GM19372 (cell line): ENCODE measurements around the gene PLPP3.
A peak's percentile ranks its signal among the peaks of the same experiment; 100 is the strongest.

Experiments used
- ATAC-seq: cut with Tn5 transposase; IDR thresholded peaks from one replicate; pipeline ENCODE4 v1.9.1; 2021; ENCODE audit warnings: mild to moderate bottlenecking, low read depth, moderate library complexity; ENCODE audit not compliant: unreplicated experiment

Gene PLPP3

DNA sequence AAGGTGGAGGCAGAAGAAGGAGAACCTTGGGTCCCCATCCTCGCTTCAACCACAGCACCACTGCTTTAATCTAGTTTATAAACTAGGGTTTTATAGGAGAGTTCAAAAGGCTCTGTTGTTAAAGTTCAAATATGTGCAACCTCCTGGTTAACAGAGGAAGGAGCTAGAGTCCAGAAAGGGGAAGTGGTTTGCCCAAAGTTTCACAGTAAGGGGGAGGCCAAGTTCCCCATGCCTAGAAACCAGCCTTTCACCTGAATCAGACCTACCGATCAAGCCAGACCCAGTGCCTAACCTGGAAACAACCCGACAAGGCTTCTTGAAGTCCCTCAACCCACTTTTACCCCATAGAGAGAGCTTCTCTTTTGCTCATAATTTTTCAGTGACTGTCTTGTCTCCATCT lies 106.5 kb downstream of the PLPP3 start:
- peak; percentile 60 for ATAC-seq

DNA sequence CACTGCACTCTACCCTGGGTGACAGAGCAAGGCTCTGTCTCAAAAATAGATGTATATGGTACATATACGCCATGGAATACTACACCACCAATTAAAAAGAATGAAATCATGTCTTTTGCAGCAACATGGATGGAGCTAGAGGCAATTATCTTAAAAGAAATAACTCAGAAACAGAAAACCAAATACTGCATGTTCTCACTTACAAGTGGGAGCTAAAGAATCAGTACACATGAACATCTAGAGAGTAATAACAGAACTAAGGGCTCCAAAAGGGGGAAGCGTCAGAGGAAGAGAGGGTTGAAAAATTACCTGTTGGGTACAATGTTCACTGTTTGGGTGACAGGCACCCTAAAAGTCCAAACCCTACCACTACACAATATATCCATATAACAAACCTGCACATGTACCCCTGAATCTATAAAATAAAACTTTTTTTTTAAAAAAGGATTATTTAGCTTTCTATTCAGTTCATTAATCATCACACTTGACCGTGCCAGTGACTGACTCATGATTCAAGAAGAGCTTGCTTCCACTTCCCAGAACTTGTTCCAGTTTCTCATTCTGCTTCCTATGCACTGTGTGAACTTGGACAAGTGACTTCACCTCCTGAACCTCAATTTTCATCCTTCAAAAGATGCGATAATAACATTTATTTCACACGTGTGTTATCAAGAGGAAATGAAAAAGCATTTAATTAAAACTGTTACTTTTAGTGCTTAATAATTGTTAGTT lies 109.6 kb downstream of the PLPP3 start:
- ATAC-seq, result no peak

DNA sequence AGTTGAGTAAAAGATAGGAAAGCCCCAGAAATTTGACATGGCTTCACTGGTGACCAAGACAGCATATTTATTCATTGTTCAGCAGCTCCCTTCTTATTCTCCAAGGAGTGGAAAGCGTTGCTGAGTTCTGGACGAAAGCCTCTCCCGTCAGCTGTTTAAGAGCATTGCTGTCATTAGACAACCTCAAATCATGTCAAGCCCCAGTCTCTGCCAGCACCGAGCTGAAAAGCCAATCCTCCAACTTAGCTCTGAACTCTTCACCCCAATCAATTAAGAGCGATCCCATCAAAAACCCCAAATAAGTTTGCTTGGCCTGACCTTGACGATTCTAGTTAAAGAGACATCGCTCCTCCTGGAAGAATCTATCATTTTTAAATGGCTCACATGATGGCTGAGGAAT lies 110.8 kb downstream of the PLPP3 start:
- no peak for ATAC-seq

DNA sequence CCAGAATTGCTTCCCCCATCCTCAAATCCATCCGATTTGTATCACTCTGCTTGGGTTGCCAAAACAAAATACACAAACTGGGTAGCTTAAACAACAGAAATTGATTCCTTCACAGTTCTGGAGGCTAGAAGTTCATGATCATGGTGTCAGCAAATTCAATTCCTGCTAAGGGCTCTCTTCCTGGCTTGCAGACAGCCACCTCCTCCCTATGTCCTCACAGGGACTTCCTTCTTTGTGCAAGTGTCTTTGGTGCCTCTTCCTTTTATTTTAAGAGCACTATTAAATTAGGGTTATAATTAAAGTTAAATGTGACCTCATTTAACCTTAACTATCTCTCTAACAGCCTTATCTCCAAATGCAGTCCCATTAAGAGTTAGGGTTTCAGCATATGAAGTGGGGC lies 112.8 kb downstream of the PLPP3 start:
- ATAC-seq, result no peak

DNA sequence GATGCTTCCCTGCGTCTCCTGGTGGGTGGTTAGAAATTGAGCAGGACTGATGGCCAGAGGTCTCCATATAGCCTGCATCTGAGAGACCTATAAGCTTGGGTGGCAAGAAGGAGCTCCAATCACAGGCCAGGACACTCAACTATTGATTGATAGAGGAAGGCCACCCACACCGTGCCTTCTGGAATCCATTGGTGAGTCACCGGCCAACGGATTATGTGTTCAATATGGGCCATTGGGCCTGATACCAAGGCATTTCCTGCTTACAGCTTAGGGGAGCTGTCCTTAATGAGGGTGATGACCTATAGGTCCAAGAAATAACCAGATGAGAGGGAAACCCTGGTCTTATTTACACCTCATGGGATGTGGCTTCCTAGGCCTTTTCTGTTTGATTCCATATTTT lies 115.1 kb downstream of the PLPP3 start:
- no peak for ATAC-seq

DNA sequence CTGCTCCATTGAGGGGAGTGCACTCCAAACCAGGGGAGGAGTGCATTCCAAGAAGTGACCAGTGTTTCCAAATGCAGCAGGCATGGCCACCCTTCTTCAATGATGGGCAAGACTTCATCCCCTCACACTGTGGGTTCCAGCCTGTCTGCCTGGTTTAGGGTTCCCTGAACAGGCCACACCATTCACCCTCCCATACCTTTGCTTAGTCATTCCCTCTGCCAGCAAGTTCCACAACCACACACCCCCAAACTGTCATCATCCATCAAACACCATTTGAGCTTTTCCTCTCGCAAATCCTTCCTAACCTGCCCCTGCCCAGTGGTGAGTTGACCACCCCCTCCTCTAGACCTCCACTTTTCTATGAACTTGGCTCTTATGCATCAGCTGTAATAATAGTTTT lies 116.0 kb downstream of the PLPP3 start:
- no peak for ATAC-seq

DNA sequence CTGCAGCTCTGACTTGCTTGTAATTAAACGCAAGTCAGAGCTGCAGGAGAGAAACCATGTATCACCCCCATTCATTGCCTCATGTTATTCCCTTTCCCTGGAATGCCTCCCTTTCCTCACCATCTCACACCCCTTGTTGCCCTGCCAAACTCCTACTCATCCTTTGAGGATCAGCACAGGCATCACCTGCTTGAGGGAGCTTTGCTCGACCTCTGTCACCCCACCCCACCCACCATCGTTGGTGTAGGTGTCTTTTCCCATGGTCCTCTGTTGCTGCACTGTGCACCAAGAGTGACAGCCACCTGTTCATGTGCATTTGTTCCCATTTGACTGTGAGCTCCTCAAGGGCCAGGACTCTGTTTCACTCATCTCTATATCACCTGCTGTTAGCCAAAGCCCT lies 117.2 kb downstream of the PLPP3 start:
- ATAC-seq, result no peak

DNA sequence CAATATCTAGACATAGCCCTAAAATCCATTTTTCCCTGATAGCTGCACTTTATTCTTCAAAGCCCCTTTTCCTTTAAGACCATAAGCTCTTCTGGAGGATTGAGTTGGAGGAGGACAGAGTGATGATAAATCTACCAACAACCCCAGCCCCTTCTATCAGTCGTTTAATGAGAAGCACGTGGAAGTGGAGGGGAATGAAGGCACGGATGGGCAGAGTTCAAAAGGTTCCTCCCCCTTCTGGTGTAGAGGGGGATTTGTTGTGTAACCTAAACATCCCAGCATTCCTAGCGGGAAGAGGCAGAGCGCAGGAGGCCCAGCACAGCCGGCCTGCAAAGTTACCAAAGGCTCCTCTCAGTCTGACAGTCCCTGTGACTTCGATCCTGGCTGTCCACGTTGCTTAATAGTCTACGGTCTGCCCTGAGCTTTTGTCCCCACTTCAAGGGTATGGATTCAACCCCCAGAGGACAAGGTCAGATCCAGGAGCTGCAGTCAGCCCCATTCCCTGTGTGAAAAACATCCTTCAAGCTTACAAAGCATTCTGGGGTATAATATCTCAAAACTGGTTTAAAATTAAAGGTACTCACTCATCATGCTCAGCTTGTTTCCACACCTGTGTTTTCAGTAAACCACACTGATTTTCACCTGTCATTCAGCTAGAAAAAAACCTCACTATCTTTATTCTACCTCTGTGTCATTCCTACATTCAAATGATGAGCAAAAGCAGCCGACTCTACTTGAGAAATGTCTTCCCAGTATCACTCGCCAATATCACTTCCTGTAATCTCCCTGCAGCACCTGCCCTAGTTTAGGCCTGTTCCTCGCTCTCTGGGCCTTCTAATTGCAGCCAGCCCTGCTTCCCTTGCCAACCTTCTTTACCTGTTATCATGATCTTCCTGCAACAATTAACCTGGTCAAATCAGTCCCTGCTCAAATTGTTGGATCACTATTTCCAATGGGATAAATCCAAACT lies 117.9 kb downstream of the PLPP3 start:
- no peak for ATAC-seq

DNA sequence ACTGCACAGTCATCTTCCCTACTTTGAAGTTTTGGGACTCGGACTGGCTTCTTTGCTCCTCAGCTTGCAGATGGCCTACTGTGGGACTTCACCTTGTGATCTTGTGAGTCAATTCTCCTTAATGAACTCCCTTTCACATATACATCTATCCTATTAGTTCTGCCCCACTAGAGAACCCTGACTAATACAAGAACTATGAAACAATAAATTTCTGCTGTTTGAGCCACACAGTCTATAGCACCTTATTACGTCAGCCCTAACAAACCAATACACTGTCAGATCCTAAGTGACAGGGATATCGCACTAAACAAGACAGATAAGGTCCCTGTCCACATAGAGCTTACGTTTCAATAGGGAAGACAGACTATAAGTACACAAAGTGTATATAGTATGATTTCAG lies 120.1 kb downstream of the PLPP3 start:
- no peak for ATAC-seq

DNA sequence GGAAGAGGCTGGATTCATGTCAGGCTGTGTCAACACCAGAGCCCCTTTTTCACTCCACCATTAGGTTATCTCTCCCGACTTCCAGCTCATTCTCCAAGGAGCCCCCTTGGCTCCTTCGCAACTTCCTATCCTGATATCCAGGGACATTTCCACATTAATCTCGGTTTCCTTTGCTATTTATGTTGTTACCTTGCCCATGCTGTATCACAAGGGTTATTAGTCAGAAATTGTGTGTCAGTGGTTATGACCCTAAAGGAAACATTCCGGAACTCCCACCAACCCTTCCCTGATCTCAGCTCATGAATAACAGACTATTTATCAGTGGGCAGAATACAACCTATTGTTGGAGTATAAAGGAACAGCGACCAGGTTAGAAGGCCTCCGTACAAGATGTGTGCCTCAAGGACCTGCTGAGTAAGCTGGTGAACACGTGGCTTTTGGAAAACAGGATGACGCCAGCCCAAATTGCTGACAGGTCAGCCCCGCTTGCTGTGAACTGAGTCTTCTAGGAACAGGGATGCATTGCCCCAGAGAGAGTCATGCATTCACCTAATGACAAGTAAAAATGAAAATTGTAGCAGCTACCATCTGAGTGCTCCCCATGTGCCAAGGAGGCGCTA lies 121.5 kb downstream of the PLPP3 start:
- no peak for ATAC-seq

DNA sequence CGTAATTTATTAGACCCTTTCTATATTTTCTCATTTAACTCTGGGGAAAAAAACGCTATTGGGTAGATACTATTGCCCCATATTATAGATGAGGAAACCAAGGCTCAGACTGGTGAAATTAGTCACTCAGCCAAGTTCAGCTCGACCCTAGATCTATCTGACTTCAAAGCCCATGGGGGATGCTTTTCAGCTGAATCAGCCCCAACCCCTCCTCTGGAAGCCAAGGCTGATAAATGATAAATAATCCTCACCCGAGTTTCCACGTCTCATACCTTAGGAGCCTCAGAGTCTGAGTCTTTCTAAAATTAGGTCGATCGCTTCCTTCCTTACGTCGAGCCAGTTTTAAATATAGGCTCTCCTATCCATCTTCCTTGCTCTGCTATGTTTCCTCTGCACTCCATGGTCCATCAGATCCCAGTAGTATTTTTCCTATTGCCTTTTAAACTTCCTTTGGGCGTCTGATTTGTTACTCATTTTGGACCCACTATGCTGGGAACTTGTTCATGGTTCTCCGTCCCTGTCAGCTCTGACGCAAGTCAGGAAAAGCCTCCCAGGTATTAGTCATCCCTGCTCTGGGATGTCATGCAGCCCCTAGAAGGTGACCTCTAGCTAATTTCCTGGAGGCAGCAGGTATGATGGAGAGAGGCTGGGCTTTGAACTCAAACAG lies 122.8 kb downstream of the PLPP3 start:
- no peak for ATAC-seq

DNA sequence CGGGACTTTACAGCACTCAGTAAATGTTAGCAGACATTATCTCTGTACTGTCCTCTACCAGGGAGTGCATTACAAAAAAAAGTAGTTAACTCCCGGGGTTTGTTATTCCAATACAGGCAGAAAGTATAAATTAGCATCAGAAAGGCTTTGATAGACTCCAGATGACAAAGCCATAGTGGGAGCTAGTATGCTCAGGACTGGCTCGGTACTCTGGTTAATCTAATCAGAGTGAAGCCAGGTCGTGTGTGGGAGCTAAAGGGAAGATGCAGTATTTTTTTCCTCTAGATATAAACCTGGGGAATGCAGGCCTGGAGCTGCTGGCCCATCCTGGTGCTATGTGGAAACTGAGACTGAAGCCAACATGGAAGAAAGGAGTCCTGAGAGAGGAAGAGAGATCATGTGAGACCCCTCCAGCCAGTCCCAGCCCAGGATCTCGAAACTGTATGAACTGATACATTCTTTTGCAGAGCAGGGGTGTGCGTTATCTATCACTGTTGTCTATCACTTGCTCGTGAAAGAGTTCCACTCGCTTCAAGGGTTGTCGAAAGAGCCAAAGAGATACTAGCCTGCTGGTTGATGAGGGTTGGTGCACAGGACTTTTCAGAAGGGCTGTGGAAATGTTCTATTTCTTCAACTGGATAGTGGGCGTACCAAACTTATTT lies 125.8 kb downstream of the PLPP3 start:
- ATAC-seq, result no peak

DNA sequence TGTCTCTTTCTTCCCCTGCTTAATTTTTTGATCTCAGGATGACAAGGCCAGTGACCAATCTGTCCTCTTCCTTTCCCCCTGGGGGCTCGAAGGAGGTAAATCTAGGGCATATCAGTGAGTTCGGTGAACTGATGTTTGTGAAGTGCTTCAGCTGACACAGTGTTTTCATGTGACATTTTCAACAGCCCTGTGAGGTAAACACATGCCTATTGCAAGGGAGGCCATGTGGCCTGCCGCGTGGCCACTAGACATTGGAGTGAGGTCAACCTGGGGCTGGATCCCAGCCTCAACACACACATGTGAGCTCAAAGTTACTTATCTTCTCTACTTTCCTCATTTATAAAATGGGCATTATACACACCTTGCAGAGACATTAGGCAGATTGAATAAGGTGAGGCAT lies 126.3 kb downstream of the PLPP3 start:
- ATAC-seq, result no peak

DNA sequence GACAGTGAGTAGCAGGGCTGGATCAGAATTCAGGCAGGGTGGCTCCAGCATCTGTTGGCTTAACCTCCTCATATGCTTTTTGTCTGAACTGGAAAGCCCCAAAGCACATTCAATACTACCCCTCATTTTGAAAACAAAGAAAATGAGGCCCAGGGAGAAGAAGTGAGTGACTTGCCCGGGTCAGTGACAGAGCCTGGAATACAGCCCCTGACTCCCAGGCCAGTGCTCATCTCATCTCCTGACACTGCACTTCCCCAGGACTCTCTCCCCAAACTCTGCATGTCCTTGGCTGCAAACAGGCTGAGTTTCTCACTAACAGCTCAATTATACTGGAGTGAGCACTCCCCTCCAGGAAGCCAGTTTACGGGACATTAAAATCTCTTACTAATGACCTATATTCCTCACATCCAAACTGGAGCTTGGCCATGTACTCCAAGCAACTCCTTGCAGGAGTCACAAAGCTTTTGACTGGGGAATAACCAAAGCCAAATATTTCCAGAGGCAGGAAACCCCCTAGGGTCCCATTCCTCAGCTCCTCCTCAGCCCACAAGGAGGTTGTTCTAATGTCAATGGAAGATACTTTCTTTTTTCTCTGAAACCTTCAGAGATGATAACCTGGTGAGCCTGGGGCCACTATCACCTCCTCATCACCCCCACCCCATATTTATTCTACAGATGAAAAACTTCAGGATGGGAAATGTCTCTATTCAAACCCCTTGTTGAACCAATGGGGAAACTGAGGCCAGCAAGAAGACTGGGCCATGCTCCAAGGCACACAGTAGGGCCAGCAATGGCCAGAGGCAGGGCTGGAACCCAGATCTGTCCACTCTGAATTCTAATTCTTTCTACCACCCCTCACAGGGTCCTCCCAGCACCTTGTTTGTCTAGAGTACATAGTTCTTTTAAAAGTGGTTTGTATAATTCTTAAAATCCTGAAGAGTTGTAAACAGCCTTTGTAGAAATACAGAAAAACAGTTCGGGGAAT lies 127.0 kb downstream of the PLPP3 start:
- ATAC-seq, result no peak

DNA sequence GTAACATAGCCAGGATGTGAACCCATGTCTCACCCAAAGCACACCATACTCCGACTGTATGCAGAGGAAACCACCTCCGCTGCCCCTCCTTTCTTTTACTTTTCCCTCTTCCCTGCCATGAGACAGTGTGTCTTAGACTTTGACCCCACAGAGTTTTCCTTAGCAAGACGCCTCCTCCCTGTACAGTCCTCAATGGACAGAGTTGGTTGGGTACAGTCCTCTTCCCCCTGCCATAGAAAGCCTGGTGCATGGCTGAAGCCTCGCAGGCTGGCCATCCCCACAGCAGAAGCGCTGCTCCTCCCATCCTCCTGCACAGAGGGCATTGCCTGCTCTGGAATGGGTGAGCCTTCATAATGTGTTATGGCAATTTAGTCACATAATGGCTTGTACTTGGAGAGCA lies 127.9 kb downstream of the PLPP3 start:
- ATAC-seq, result no peak

DNA sequence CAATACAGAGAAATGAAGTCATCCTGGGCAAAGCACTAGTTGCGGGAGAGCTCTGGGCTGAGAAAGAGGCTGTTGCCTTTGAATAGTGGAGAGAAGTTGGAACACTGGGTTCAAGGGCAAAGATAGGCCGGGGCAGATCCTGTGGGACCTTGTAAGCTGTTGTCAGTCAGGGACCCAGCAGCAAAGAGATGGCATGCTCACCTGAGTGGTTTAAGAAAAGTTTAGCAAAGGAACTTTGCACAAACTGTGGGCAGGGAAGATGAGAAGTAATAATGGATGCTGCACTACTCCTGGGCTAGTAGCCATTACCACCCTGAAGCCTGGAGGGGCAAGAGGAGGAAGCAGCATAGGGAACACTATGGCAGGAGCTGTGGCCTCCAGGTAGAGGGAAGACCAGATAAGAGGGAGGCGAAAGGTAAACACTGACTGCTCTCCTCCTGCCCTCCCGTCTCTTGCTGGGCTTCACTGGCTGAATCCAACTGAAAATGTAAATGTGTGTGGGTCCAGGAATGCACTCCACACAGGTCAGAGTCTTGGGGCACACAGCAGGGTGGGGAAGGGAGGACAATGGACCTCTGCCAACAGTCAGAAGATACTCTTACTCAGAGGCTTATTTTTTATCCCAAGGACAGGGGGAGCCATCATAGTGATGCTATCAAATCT lies 129.2 kb downstream of the PLPP3 start:
- no peak for ATAC-seq

DNA sequence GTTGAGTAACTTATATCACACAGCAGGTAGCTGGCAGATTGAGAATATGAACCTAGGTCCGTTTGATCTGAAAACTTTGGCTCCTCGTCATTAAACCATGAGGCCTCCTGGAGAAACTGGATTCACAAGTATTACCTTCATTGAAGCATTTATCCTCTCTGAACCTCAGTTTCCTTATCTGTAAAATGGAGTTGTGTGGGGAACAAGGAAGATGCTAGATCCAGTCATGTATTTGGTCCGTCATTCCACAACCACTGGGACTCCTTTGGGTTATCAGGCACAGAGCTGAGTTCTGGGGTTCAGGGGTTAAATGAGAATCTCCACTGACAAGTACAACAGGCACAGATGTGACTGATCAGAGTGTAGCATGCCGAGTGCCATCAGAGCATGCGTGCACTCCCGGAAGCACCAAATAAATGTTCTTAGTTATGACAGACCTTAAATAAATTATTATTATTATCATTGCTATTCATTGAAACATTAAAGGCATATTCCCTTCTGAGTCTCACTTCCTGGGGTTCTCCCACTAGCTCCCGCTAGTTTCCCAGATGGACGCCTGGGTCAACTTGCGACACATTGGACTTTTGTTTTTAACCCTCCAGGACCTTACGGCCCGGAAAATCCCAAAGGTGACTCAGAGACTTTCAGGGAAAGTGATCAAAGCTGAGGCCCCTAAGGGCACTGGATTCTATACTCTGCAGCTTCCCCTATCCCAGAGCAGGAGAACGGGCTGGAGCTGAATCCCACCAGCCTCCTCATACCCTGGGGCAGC lies 130.6 kb downstream of the PLPP3 start:
- ATAC-seq, result no peak

DNA sequence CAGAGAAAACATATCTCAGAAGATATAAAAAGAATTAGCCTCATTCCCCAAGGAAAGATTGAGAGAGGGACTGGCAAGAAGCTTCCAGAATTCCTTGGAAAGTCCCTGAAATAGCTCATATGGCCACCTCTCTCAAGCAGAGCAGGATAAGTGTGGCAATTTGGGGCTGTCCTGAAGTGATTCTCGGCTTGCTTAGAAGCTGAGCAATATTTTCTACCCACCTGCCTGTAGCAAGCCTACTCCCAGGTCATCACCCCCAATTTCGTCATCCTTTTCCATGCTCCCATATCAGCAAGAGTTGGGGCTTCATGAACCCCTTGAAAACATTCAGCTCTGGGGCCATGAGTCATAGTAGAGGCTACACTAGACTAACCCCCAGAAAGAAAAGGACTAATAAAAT lies 131.5 kb downstream of the PLPP3 start:
- no peak for ATAC-seq
